Heart right ventricle (tissue), 16 donors: Measurements from ENCODE around the gene TRIM4. TPM values are rescaled to one million over a fixed set of nuclear protein-coding genes. Genes with fewer than 3 reads are reported as not detected.
A peak's percentile ranks its signal among the peaks of the same experiment; 100 is the strongest.

Experiments used
- ATAC-seq, 8 donors: fragments of 200-7000 bp; cut with Tn5 transposase; one replicate each; pipeline ENCODE4 v1.9.1; 2020; ENCODE audit warnings: mild to moderate bottlenecking in 8 of 8, moderate library complexity in 8 of 8, moderate number of reproducible peaks in 1 of 8
- DNase-seq, 2 donors: peaks; one replicate each; pipeline ENCODE4 v3.0.0-alpha.2; 2020
- H3K27ac ChIP-seq, 10 donors: fragments of 200-600 bp; sonication (generic) in 2 of 10; one replicate each; pipeline versions ENCODE4 v1.5.0 to v1.8.0; 2020 to 2022; ENCODE audit warnings: mild to moderate bottlenecking in 3 of 10
- H3K27me3 ChIP-seq, 7 donors: fragments of 200-600 bp; one replicate each; pipeline ENCODE4 v1.8.0; 2021 to 2022; ENCODE audit warnings: mild to moderate bottlenecking in 2 of 7
- H3K36me3 ChIP-seq, 9 donors: fragments of 200-600 bp; sonication (generic) in 1 of 9; one replicate each; pipeline versions ENCODE4 v1.5.0 to v1.8.0; 2020 to 2022; ENCODE audit warnings: mild to moderate bottlenecking in 2 of 9
- H3K4me1 ChIP-seq, 9 donors: fragments of 200-600 bp; sonication (generic) in 1 of 9; one replicate each; pipeline versions ENCODE4 v1.5.0 to v1.8.0; 2020 to 2022; ENCODE audit warnings: mild to moderate bottlenecking in 4 of 9
- H3K4me3 ChIP-seq, 10 donors: fragments of 200-600 bp; sonication (generic) in 2 of 10; one replicate each; pipeline versions ENCODE4 v1.5.0 to v1.8.0; 2020 to 2022; ENCODE audit warnings: mild to moderate bottlenecking in 7 of 10, moderate library complexity in 2 of 10
- H3K9me3 ChIP-seq, 11 donors: fragments of 200-600 bp in 10 of 11; sonication (generic) in 2 of 11; one replicate each; pipeline versions ENCODE4 v1.5.0 to v1.8.0; 2013 to 2022; ENCODE audit warnings: mild to moderate bottlenecking in 2 of 11, control low read depth in 1 of 11, moderate library complexity in 1 of 11
- CTCF ChIP-seq, 9 donors: fragments of 200-600 bp; sonication (generic) in 2 of 9; IDR thresholded peaks; one replicate each; pipeline versions ENCODE4 v1.5.0 to v1.8.0; 2021 to 2022; ENCODE audit warnings: antibody characterized with exemption in 9 of 9, mild to moderate bottlenecking in 5 of 9, moderate library complexity in 1 of 9
- WGBS, 2 donors: extraction: QIAGEN DNeasy Blood & Tissue Kit; methylation state at CpG; one replicate each; pipeline ENCODE4 v1.1.7; 2013; ENCODE audit warnings: inconsistent platforms in 1 of 2; 5-methylcytosine and 5-hydroxymethylcytosine counted together
- intact Hi-C, 10 donors: fragments of 100-400 bp; cut with DNase I; formaldehyde crosslinking; loops; one replicate each; pipeline versions ENCODE4 v1.11.1 to v1.14.2; 2022
- polyA plus RNA-seq, 2 donors: library from polyadenylated mRNA; stranded (reverse); fragments of 200-250 nt; gene quantifications; one replicate each; pipeline ENCODE4 v1.2.3, GENCODE V29; 2013
- total RNA-seq, 10 donors: library from RNA; stranded (reverse); fragmentation: NEBNext Ultra II Directional in 3 of 10; extraction: Animal tissue kit (Norgen Biotek cat#: 25700) in 3 of 10; gene quantifications; one replicate each; pipeline versions ENCODE4 v1.2.1 to v1.2.4, GENCODE V29; 2021 to 2023
- donor health status: Arrhythmogenic right ventricular cardiomyopathy.
- donor health status: ischemic (EF 13 %, LVEDD 7.1; RV severe dilation, severe dysfunction).
- donor health status: healthy with polysubstance abuse.
- donor health status: DM: no; HTN: yes; CAD: no.
- donor health status: DM: no; HTN: no; CAD: no.
- donor health status: ischemic (EF 25% LVEDD 6.9; RV normal size, moderate dysfunction).
- donor health status: ischemic (EF 25% LVEDD 5.7; RV mildly dilated, moderate dysfunction).
- donor health status: healthy.
- donor health status: DM: yes; HTN: yes; CAD: no.
- donor health status: Ischemic cardiomyopathy.
- donor health status: ischemic (EF 35%, LVEDD 5.7; RV mildly dilated, moderate dysfunction).
- donor health status: nonischemic (EF 11% LVEDD 7.7; RV severe dilation, severe dysfunction).
- donor health status: DM: yes; HTN: yes; CAD: no.
- donor health status: PGD.
- donor health status: ischemic (EF 29% LVEDD 5.4; RV normal size, mild dysfunction).
- donor health status: nonischemic (EF 23%, LVEDD 6.1; RV moderate dilation, normal function).

The TRIM4 gene
- total and polyA plus RNA-seq, 12 donors = 5.0 to 9.6 (median 6.8) TPM

- intact Hi-C loops = loop anchor here in 8 of 10 donors (5.0 to 10.0 kb wide), 8 partner anchors 55 to 295 kb away; partner anchors contain the start of genes COPS6 (in 2 of the 8), ZNF3 (in 2 of the 8), AZGP1 (in 1 of the 8) and MBLAC1 (in 1 of the 8)
- TF ChIP-seq CTCF (IDR thresholded peaks at IDR 0.05) = no peak
- DNase-seq (no peak), ATAC-seq (no peak)
- H3K4me3 ChIP-seq = peak overlapping the region; percentile 70 to 94 (median 90)
- H3K36me3 ChIP-seq = peaks cover 0 to 37% (median 3%) of the 10 kb centered on the region in 9 donors
- WGBS, 2 donors = 37 to 42% methylated on average over 4 of the region's 4 CpGs
- peak overlapping the region; percentile 1 to 96 (median 90) for H3K27ac ChIP-seq
- no peaks in the 10 kb centered on the region for H3K9me3 ChIP-seq
- H3K4me1 ChIP-seq = peaks cover 0 to 38% (median 36%) of the 10 kb centered on the region in 9 donors
- H3K27me3 ChIP-seq = no peaks in the 10 kb centered on the region
Observed at GRCh38 chr7:99919814-99920112, 433 bp upstream of the TRIM4 start.

- 96 to 98% methylated on average over 2 of the region's 2 CpGs for WGBS, 2 donors
- Histone ChIP-seq H3K4me1 (peaks cover 0 to 14% (median 2%) of the 10 kb centered on the region in 9 donors), H3K36me3 (peaks cover 0 to 86% (median 27%) of the 10 kb centered on the region in 9 donors), H3K27me3 (no peaks in the 10 kb centered on the region), H3K27ac (no peak overlapping the region), H3K9me3 (no peaks in the 10 kb centered on the region), H3K4me3 (no peak overlapping the region)
- intact Hi-C loops = loop anchor here in 6 of 10 donors (5.0 to 10.0 kb wide), 8 partner anchors 36 to 286 kb away; partner anchors contain the start of genes COPS6 (in 2 of the 6), ZNF3 (in 2 of the 6) and MBLAC1 (in 1 of the 6)
- TF ChIP-seq CTCF (IDR thresholded peaks at IDR 0.05) = no peak
- no peak for DNase-seq
- no peak for ATAC-seq
Observed at GRCh38 chr7:99910976-99911375, 8.4 kb downstream of the TRIM4 start.

GRCh38 chr7:99901581-99901980 lies 17.7 kb downstream of the TRIM4 start:
- WGBS, 2 donors = 71 to 73% methylated on average over 10 of the region's 10 CpGs
- Histone ChIP-seq H3K9me3 (no peaks in the 10 kb centered on the region), H3K4me1 (peaks cover 0 to 6% (median 0%) of the 10 kb centered on the region in 9 donors), H3K27me3 (no peaks in the 10 kb centered on the region), H3K36me3 (peaks cover 0 to 87% (median 48%) of the 10 kb centered on the region in 9 donors), H3K27ac (peak overlapping the region in 6 of 10 donors; percentile 11 to 66 (median 52)), H3K4me3 (no peak overlapping the region)
- no peak for TF ChIP-seq CTCF (IDR thresholded peaks at IDR 0.05)
- DNase-seq (peak in 1 of 2 donors; percentile 32), ATAC-seq (peak in 7 of 8 donors; percentile 67 to 93 (median 80))
- intact Hi-C loops = no loop called here

GRCh38 chr7:99899830-99900519 lies 19.4 kb downstream of the TRIM4 start:
- WGBS, 2 donors = 94 to 97% methylated on average over 6 of the region's 6 CpGs
- Histone ChIP-seq H3K4me1 (peaks cover 0 to 6% (median 0%) of the 10 kb centered on the region in 9 donors), H3K9me3 (no peaks in the 10 kb centered on the region), H3K4me3 (no peak overlapping the region), H3K36me3 (peaks cover 0 to 71% (median 32%) of the 10 kb centered on the region in 9 donors), H3K27ac (no peak overlapping the region), H3K27me3 (no peaks in the 10 kb centered on the region)
- intact Hi-C loops = no loop called here
- DNase-seq = no peak
- ATAC-seq = no peak
- no peak for TF ChIP-seq CTCF (IDR thresholded peaks at IDR 0.05)
